Thyroid gland (tissue), 4 donors: ENCODE data around the gene CYP4F3.

Source experiments
- CTCF ChIP-seq, 6 experiments: fragments of 200-600 bp in 3 of 6; fragments of 450-650 bp in 3 of 6; sonication (generic) in 3 of 6; IDR thresholded peaks; one replicate each; pipeline ENCODE4 v1.5.1; 2016 to 2019; ENCODE audit warnings: antibody characterized with exemption in 6 of 6, mild to moderate bottlenecking in 2 of 6, inconsistent platforms in 1 of 6, moderate library complexity in 1 of 6
- POLR2A ChIP-seq, 2 donors: fragments of 450-650 bp; IDR thresholded peaks; one replicate each; pipeline ENCODE4 v1.6.1; 2017; ENCODE audit warnings: antibody characterized with exemption in 2 of 2, mild to moderate bottlenecking in 2 of 2, moderate library complexity in 1 of 2

GRCh38 chr19:15616183-15616582 is 24.5 kb upstream of the CYP4F3 start:
- TF ChIP-seq CTCF (IDR thresholded peaks at IDR 0.05) (no peak), POLR2A (IDR thresholded peaks at IDR 0.05) (no peak)
